GM12891 (cell line): Measurements from ENCODE around the gene C2CD3.

Experiments used
- PAX5 ChIP-seq: IDR thresholded peaks from 2 replicates; pipeline ENCODE4 v1.6.1; 2011; ENCODE audit warnings: low read length, moderate library complexity, mild to moderate bottlenecking; ENCODE audit not compliant: insufficient read depth, severe bottlenecking
- POLR2A ChIP-seq: IDR thresholded peaks from 2 replicates; pipeline ENCODE4 v1.6.1; 2011; ENCODE audit warnings: low read depth, low read length, control low read depth
- POLR2AphosphoS5 ChIP-seq: IDR thresholded peaks from 2 replicates; pipeline ENCODE4 v1.6.1; 2011; ENCODE audit warnings: low read depth, low read length, control low read depth
- POU2F2 ChIP-seq: IDR thresholded peaks from 2 replicates; pipeline ENCODE4 v1.6.1; 2011; ENCODE audit warnings: low read depth, mild to moderate bottlenecking, control low read depth, low read length, moderate library complexity
- TAF1 ChIP-seq: IDR thresholded peaks from 2 replicates; pipeline ENCODE4 v1.6.1; 2011; ENCODE audit warnings: low read depth, low read length, control low read depth

GRCh38 chr11:73963861-73964260, 206.9 kb downstream of the C2CD3 start:
- TF ChIP-seq POLR2A (no peak), POLR2AphosphoS5 (no peak), TAF1 (no peak), PAX5 (no peak), POU2F2 (no peak)
